Lower lobe of right lung (tissue), 2 donors: Measurements from ENCODE around the gene HSPBAP1. TPM values are rescaled to one million over a fixed set of nuclear protein-coding genes. Genes with fewer than 3 reads are reported as not detected.

ENCODE experiments used
- ATAC-seq, 2 donors: fragments of 200-7000 bp; cut with Tn5 transposase; one replicate each; pipeline ENCODE4 v1.9.1; 2020 to 2022; ENCODE audit warnings: mild to moderate bottlenecking in 2 of 2, moderate library complexity in 2 of 2
- DNase-seq: peaks from one replicate; pipeline ENCODE4 v3.0.0-alpha.2; 2020
- H3K27ac ChIP-seq: fragments of 200-600 bp; one replicate; pipeline ENCODE4 v1.8.0; 2022
- H3K27me3 ChIP-seq: fragments of 200-600 bp; one replicate; pipeline ENCODE4 v1.8.0; 2022; ENCODE audit warnings: low read depth
- H3K36me3 ChIP-seq: fragments of 200-600 bp; one replicate; pipeline ENCODE4 v1.8.0; 2022; ENCODE audit warnings: mild to moderate bottlenecking
- H3K4me1 ChIP-seq: fragments of 200-600 bp; one replicate; pipeline ENCODE4 v1.8.0; 2022
- H3K4me3 ChIP-seq: fragments of 200-600 bp; one replicate; pipeline ENCODE4 v1.8.0; 2022; ENCODE audit warnings: mild to moderate bottlenecking
- H3K9me3 ChIP-seq: fragments of 200-600 bp; one replicate; pipeline ENCODE4 v1.8.0; 2022
- intact Hi-C: fragments of 100-400 bp; cut with DNase I; formaldehyde crosslinking; loops from one replicate; pipeline ENCODE4 v1.11.0; 2022
- total RNA-seq: library from RNA; stranded (reverse); fragmentation: NEBNext Ultra II Directional; extraction: Animal tissue kit (Norgen Biotek cat#: 25700); gene quantifications from one replicate; pipeline ENCODE4 v1.2.1, GENCODE V29; 2021
- TF ChIP-seq, protein P1 (sequence below): fragments of 200-600 bp; IDR thresholded peaks from one replicate; pipeline ENCODE4 v1.8.0; 2022; ENCODE audit warnings: antibody characterized with exemption, mild to moderate bottlenecking
- donor health status: DM: no; HTN: yes; CAD: no; lungs with severe emphysema.

The HSPBAP1 gene
- total RNA-seq, 1 donor from 2014 or later: 15.4 TPM

- Histone ChIP-seq H3K9me3 (no peaks in the 10 kb centered on the region), H3K4me1 (peaks cover 7% of the 10 kb centered on the region), H3K4me3 (no peak overlapping the region), H3K36me3 (peaks cover 13% of the 10 kb centered on the region), H3K27me3 (no peaks in the 10 kb centered on the region), H3K27ac (peak overlapping the region; percentile 14)
- TF ChIP-seq, protein P1, sequence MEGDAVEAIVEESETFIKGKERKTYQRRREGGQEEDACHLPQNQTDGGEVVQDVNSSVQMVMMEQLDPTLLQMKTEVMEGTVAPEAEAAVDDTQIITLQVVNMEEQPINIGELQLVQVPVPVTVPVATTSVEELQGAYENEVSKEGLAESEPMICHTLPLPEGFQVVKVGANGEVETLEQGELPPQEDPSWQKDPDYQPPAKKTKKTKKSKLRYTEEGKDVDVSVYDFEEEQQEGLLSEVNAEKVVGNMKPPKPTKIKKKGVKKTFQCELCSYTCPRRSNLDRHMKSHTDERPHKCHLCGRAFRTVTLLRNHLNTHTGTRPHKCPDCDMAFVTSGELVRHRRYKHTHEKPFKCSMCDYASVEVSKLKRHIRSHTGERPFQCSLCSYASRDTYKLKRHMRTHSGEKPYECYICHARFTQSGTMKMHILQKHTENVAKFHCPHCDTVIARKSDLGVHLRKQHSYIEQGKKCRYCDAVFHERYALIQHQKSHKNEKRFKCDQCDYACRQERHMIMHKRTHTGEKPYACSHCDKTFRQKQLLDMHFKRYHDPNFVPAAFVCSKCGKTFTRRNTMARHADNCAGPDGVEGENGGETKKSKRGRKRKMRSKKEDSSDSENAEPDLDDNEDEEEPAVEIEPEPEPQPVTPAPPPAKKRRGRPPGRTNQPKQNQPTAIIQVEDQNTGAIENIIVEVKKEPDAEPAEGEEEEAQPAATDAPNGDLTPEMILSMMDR: no peak
- intact Hi-C loops: no loop called here
- no peak for DNase-seq
- ATAC-seq: no peak
Measured at GRCh38 chr3:122774564-122774963, 19.1 kb downstream of the HSPBAP1 start.

- Histone ChIP-seq H3K27me3 (no peaks in the 10 kb centered on the region), H3K4me1 (peaks cover 7% of the 10 kb centered on the region), H3K36me3 (peaks cover 13% of the 10 kb centered on the region), H3K27ac (peak overlapping the region; percentile 14), H3K9me3 (no peaks in the 10 kb centered on the region), H3K4me3 (no peak overlapping the region)
- intact Hi-C loops: no loop called here
- TF ChIP-seq, protein P1: no peak
- peak in 1 of 2 donors; percentile 50 for ATAC-seq
- no peak for DNase-seq
Measured at GRCh38 chr3:122773944-122774509, 19.6 kb downstream of the HSPBAP1 start.

GRCh38 chr3:122772827-122773226, 20.8 kb downstream of the HSPBAP1 start:
- DNase-seq (no peak), ATAC-seq (no peak)
- Histone ChIP-seq H3K27ac (no peak overlapping the region), H3K36me3 (peaks cover 13% of the 10 kb centered on the region), H3K27me3 (no peaks in the 10 kb centered on the region), H3K4me3 (no peak overlapping the region), H3K4me1 (peaks cover 7% of the 10 kb centered on the region), H3K9me3 (no peaks in the 10 kb centered on the region)
- intact Hi-C loops: no loop called here
- TF ChIP-seq, protein P1: no peak

DNA sequence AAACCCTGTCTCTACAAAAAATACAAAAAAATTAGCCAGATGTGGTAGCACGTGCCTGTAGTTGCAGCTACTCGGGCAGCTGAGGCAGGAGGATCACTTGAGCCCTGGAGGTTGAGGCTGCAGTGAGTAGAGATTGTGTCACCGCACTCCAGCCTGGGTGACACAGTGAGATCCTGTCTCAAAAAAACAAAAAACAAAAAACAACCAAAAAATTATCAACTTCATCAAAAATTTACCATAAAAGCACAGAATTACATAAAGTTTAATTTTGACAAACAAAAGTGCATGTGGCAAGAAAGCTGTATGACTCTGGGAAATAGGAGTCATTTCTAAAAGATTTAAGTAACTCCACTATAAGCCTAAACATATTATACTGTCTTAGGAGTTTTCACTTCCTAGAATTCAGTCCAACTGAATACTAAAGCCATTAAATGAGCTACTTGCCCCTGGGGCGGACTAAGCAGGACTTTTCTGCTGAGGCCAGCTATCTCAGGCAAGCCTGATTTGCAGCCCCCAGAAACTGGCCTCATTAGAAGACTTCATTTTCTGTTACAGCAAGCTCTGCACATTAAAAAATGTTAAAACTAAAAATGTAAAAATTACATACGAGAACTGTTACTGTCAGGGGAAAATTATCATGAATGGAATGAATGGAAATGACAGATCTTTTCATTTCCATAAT, 23.0 kb downstream of the HSPBAP1 start:
- no peak for ATAC-seq
- DNase-seq: no peak
- Histone ChIP-seq H3K9me3 (no peaks in the 10 kb centered on the region), H3K27ac (peak overlapping the region; percentile 44), H3K36me3 (peaks cover 9% of the 10 kb centered on the region), H3K4me3 (no peak overlapping the region), H3K4me1 (peaks cover 7% of the 10 kb centered on the region), H3K27me3 (no peaks in the 10 kb centered on the region)
- intact Hi-C loops: no loop called here
- TF ChIP-seq, protein P1: no peak

GRCh38 chr3:122767540-122768372, 25.9 kb downstream of the HSPBAP1 start:
- DNase-seq: no peak
- intact Hi-C loops: no loop called here
- Histone ChIP-seq H3K4me3 (no peak overlapping the region), H3K27ac (peak overlapping the region; percentile 70), H3K9me3 (no peaks in the 10 kb centered on the region), H3K4me1 (peaks cover 7% of the 10 kb centered on the region), H3K36me3 (peaks cover 9% of the 10 kb centered on the region), H3K27me3 (no peaks in the 10 kb centered on the region)
- ATAC-seq: peak; percentile 66 to 70
- TF ChIP-seq, protein P1: no peak
